ENCODE data around the gene RAMACL.
"Not testable (repeated sequence)": the region's sequence is repeated elsewhere in the genome, so short reads cannot be mapped to it uniquely, and the experiment has no call there.

- not testable (repeated sequence) for TF ChIP-seq CTCF (conservative IDR thresholded peaks at IDR 0.05; ENCODE audit: low read length); EZH2phosphoT487 (IDR thresholded peaks at IDR 0.05; ENCODE audit: borderline replicate concordance, low read depth, low read length)
Measured at GRCh38 chr6:166581801-166582200, 4.7 kb downstream of the RAMACL start.
